GM19328 (cell line): ENCODE data around the gene TEAD1.

Experiments used
- ATAC-seq: cut with Tn5 transposase; IDR thresholded peaks from one replicate; pipeline ENCODE4 v1.9.1; 2021; ENCODE audit warnings: mild to moderate bottlenecking, moderate library complexity; ENCODE audit not compliant: unreplicated experiment

Gene TEAD1

GRCh38 chr11:12882670-12883069 lies 208.4 kb downstream of the TEAD1 start:
- no peak for ATAC-seq

GRCh38 chr11:12884751-12885318 lies 210.6 kb downstream of the TEAD1 start:
- ATAC-seq, result no peak

- no peak for ATAC-seq
These were observed 211.6 kb downstream of the TEAD1 start for GRCh38 chr11:12885717-12886239.

DNA sequence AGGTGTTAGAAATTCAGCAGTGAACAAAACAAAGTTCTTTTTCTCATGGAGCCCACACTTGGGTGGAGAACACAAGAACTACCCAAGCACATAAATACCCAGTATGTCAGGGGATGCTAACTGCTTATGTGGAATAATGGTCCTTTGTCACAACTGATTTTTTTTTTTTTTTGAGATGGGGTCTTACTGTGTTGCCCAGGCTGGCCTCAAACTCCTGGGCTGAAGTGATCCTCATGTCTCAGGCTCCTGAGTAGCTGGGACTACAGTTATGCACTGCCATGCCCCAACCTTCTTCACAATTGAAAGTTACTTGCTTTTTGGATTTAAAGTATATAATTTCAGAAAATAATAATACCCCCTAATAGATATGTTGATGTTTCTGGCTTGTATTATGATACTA lies 212.3 kb downstream of the TEAD1 start:
- no peak for ATAC-seq

DNA sequence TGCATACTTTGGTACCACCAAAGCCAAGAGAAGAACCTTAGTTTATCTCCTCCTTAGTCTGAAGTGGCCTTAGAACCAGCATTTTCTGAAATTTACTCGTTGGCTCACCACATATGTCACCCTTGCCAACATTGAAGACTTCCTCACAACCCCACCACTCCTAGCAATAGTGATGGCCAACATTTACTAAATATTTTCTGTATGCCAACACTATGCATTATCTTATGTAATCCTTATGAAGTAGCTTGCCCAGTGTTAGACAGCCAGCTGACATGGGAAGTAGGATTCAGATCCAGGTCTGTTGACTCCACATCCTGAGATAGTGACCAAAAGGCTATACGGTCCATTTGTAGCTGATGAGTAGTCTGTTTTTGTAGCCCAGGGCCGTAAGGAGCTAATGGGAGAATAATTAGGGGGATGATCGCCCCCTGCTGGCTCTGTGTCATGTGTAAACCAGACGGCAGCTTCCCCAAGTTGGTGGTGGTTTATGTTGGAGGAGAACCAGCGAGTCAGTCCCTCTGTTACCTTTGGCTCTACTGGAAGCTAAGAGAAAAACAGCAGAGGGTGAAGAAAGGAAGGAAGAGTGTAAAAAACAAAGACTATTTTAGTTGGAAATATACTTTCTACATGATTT lies 214.4 kb downstream of the TEAD1 start:
- no peak for ATAC-seq

- ATAC-seq, result no peak
These were observed 215.0 kb downstream of the TEAD1 start for GRCh38 chr11:12889243-12889642.

GRCh38 chr11:12890476-12890875 lies 216.3 kb downstream of the TEAD1 start:
- ATAC-seq, result no peak

GRCh38 chr11:12893787-12894672 lies 219.8 kb downstream of the TEAD1 start:
- ATAC-seq, result no peak

DNA sequence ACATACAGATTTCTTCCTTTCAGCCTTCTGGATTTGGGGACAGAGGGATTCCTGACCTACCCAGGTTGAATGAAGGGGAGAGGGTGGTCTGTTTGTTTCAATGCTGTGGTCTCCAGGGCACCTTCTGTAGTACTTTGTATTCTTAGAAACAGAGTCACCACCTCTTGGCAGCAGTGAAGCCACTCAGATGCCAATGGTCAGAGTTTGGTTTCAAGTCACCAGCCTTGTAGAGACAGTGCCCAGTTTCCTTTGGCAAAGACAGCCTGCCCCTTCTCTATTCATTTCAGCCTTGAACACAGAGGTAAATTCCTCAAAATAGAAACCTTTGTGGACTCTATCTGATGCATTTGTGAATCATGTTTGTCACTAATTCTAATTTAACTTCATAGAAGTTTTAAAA lies 223.2 kb downstream of the TEAD1 start:
- no peak for ATAC-seq

- no peak for ATAC-seq
These were observed 223.6 kb downstream of the TEAD1 start for GRCh38 chr11:12897867-12898266.

DNA sequence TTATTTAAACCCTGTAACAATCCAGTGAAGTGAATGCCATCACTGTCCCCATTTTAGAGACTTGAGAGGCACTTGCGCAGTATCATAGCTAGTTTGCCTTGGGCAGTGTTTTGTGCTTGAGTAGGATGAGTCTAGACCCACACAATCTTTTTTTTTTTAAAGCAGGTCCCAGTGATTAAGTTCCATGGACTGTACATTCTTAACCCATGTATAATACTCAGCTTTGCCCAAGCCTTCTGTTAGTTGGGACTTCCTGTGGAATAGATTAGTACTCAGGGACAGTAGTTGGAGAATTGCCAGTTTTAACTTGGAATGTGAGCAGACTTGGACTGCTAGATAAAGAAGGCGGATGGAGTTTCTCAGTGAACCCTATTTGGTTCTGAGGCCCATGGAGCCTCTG lies 226.3 kb downstream of the TEAD1 start:
- no peak for ATAC-seq

GRCh38 chr11:12901272-12901671 lies 227.1 kb downstream of the TEAD1 start:
- ATAC-seq, result no peak

DNA sequence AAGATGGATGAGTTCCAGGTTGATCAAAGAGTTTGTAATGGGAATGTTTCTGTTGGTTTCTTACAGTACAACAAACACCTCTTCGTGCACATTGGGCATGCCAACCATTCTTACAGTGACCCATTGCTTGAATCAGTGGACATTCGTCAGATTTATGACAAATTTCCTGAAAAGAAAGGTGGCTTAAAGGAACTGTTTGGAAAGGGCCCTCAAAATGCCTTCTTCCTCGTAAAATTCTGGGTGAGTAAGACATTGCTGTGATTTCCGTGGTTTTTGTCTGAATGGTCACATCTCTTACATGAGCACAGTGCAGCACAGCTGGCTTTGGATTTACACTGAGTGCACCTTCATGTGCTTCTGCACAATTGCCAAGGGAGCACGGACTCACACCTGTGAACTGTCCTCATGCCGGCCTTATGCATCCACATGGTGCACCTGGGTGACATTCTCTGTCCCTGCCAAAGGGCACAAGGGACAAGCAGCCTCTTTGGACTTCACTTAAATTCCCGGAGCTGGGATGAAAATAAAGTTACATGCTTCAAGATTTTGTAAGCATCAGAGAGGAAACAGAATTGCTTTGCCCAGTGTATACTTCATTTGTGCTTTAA lies 227.8 kb downstream of the TEAD1 start:
- ATAC-seq, result no peak

- no peak for ATAC-seq
These were observed 228.7 kb downstream of the TEAD1 start for GRCh38 chr11:12902791-12903486.

GRCh38 chr11:12905435-12905834 lies 231.2 kb downstream of the TEAD1 start:
- no peak for ATAC-seq

DNA sequence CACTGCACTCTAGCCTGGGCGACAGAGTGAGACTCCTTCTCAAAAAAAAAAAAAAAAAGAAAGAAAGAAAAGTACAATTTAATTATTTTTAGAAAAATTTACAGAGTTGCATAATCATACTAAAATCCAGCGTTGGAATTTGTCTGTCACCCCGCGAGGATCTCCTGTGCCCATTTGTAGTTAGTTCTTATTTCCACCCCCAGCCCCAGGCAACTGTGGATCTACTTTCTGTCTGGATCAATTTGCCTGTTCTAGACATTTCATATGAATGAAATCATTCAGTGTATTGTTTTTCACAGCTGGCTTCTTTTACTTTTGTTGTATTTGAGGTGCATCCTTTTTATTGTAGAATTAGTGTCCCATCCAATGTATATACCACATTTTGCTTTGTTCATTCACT lies 232.3 kb downstream of the TEAD1 start:
- ATAC-seq, result no peak

- ATAC-seq, result no peak
These were observed 235.7 kb downstream of the TEAD1 start for GRCh38 chr11:12909879-12910278.

DNA sequence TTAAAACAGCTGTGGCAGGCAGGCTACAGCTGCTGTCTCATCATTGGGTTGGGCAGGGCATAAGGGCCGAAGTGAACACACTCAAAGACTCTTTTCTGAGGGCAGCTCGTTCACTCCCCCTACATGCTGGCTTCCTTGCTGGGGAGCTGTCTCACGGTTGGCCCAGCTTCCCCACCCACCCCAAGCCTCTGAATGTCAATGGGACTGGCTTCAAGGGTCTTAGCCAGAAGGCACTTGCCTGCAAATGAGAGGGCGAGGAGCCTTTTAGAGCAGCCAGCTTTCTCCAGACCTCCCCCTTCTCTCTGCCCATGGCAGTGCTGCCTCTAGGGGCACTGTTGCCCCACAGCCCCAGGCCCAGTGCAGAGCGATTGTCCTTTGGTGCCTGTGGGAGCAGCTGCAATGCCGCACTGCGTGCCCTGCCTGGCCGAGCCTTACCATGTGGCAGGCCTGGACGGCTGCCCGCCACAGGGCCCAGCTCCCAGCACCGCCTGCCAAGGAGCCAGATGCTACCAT lies 240.2 kb downstream of the TEAD1 start:
- no peak for ATAC-seq

- no peak for ATAC-seq
These were observed 240.9 kb downstream of the TEAD1 start for GRCh38 chr11:12915093-12915492.

- ATAC-seq, result no peak
These were observed 243.6 kb downstream of the TEAD1 start for GRCh38 chr11:12917822-12918221.

- no peak for ATAC-seq
These were observed 244.4 kb downstream of the TEAD1 start for GRCh38 chr11:12918667-12919066.
